Osteoblast (primary cell): ENCODE measurements around the gene ARID3A. TPM values are rescaled to one million over a fixed set of nuclear protein-coding genes. Genes with fewer than 3 reads are reported as not detected.

Source experiments
- DNase-seq: peaks from one replicate; pipeline ENCODE4 v3.0.0; 2011; ENCODE audit warnings: low spot score, mixed read lengths; ENCODE audit not compliant: insufficient read length; ENCODE audit errors: missing footprints
- H2AFZ ChIP-seq: 2 replicates; pipeline ENCODE4 v1.6.0; 2011; ENCODE audit warnings: mild to moderate bottlenecking, low read length
- H3K27ac ChIP-seq: 2 replicates; pipeline ENCODE4 v1.5.1; 2011; ENCODE audit warnings: mild to moderate bottlenecking, low read depth, low read length, moderate library complexity
- H3K27me3 ChIP-seq: 2 replicates; pipeline ENCODE4 v1.6.0; 2012; ENCODE audit warnings: mild to moderate bottlenecking, control low read depth, inconsistent platforms, low read length, moderate library complexity; ENCODE audit not compliant: insufficient read depth
- H3K36me3 ChIP-seq: 2 replicates; pipeline ENCODE4 v1.5.1; 2011; ENCODE audit warnings: mild to moderate bottlenecking, low read length, control low read depth, moderate library complexity; ENCODE audit not compliant: insufficient read depth
- H3K4me1 ChIP-seq: 2 replicates; pipeline ENCODE4 v1.5.1; 2011; ENCODE audit warnings: mild to moderate bottlenecking, low read length, control low read depth, moderate library complexity; ENCODE audit not compliant: insufficient read depth
- H3K4me2 ChIP-seq: 2 replicates; pipeline ENCODE4 v1.6.0; 2011; ENCODE audit warnings: mild to moderate bottlenecking, low read length; ENCODE audit not compliant: insufficient read depth
- H3K4me3 ChIP-seq: fragments of 200-600 bp; sonication (generic); 3 replicates; pipeline ENCODE4 v1.5.1; 2012; ENCODE audit warnings: mild to moderate bottlenecking, low read length, inconsistent platforms; ENCODE audit not compliant: insufficient read depth
- H3K79me2 ChIP-seq: 2 replicates; pipeline ENCODE4 v1.6.0; 2012; ENCODE audit warnings: mild to moderate bottlenecking, low read length, control low read depth, inconsistent platforms; ENCODE audit not compliant: insufficient read depth
- H3K9me3 ChIP-seq: 2 replicates; pipeline ENCODE4 v1.5.1; 2011; ENCODE audit warnings: low read depth, low read length, control low read depth
- H4K20me1 ChIP-seq: 2 replicates; pipeline ENCODE4 v1.6.0; 2012; ENCODE audit warnings: mild to moderate bottlenecking, low read length, control low read depth; ENCODE audit not compliant: insufficient read depth
- CTCF ChIP-seq: IDR thresholded peaks from 2 replicates; pipeline ENCODE4 v1.5.1; 2011; ENCODE audit warnings: mild to moderate bottlenecking, low read depth, low read length, moderate library complexity; ENCODE audit errors: extremely low read depth
- total RNA-seq: library from RNA; depleted of rRNA; stranded (reverse); fragments of >200 nt; gene quantifications from 2 replicates; pipeline ENCODE4 v1.2.3, GENCODE V29; 2012

ARID3A gene
- total RNA-seq, 1 donor: 21.7 TPM

- Histone ChIP-seq H3K4me3 (no peak overlapping the region), H3K4me1 (peaks cover 5% of the 10 kb centered on the region), H3K27ac (no peak overlapping the region), H3K4me2 (no peak overlapping the region), H3K36me3 (peaks cover 5% of the 10 kb centered on the region), H2AFZ (no peak overlapping the region), H4K20me1 (peaks cover 6% of the 10 kb centered on the region), H3K27me3 (peaks cover 42% of the 10 kb centered on the region), H3K9me3 (no peaks in the 10 kb centered on the region), H3K79me2 (no peaks in the 10 kb centered on the region)
- no peak for DNase-seq
- TF ChIP-seq CTCF: no peak
These were observed 68.7 kb downstream of the ARID3A start for GRCh38 chr19:994516-994915.

GRCh38 chr19:995051-995827, 69.4 kb downstream of the ARID3A start:
- Histone ChIP-seq H3K27ac (no peak overlapping the region), H4K20me1 (peaks cover 6% of the 10 kb centered on the region), H2AFZ (no peak overlapping the region), H3K4me3 (no peak overlapping the region), H3K9me3 (no peaks in the 10 kb centered on the region), H3K4me2 (no peak overlapping the region), H3K36me3 (peaks cover 5% of the 10 kb centered on the region), H3K27me3 (peaks cover 44% of the 10 kb centered on the region), H3K79me2 (no peaks in the 10 kb centered on the region), H3K4me1 (peaks cover 5% of the 10 kb centered on the region)
- TF ChIP-seq CTCF: no peak
- DNase-seq: no peak

GRCh38 chr19:996051-996838, 70.4 kb downstream of the ARID3A start:
- TF ChIP-seq CTCF: no peak
- peak; percentile 99 for DNase-seq

GRCh38 chr19:998064-998463, 72.2 kb downstream of the ARID3A start:
- Histone ChIP-seq H3K9me3 (no peaks in the 10 kb centered on the region), H3K4me3 (no peak overlapping the region), H3K27ac (no peak overlapping the region), H3K4me2 (no peak overlapping the region), H3K36me3 (no peaks in the 10 kb centered on the region), H2AFZ (no peak overlapping the region), H3K4me1 (peaks cover 5% of the 10 kb centered on the region), H3K79me2 (no peaks in the 10 kb centered on the region), H4K20me1 (peaks cover 6% of the 10 kb centered on the region), H3K27me3 (peaks cover 58% of the 10 kb centered on the region)
- TF ChIP-seq CTCF: no peak
- DNase-seq: no peak

More at GRCh38 chr19:996051-996838, 70.4 kb downstream of the ARID3A start:
- Histone ChIP-seq H3K4me3 (peak overlapping the region; percentile 51), H4K20me1 (peaks cover 6% of the 10 kb centered on the region), H3K4me2 (peak overlapping the region; percentile 32), H3K27ac (no peak overlapping the region), H3K9me3 (no peaks in the 10 kb centered on the region), H3K79me2 (no peaks in the 10 kb centered on the region), H3K27me3 (peaks cover 51% of the 10 kb centered on the region), H3K36me3 (no peaks in the 10 kb centered on the region), H2AFZ (no peak overlapping the region), H3K4me1 (peaks cover 5% of the 10 kb centered on the region)
